Measurements from ENCODE around the gene MAMDC2. TPM values are rescaled to one million over a fixed set of nuclear protein-coding genes. Genes with fewer than 3 reads are reported as not detected.

Gene MAMDC2
- total RNA-seq, 1 experiment from 2014 or later: 0.26 TPM

- BruUV-seq (replicated peaks): no TSS peak
- no peaks in the 10 kb centered on the region for H3K9me3 Mint-ChIP-seq (ENCODE audit: low read depth, unreplicated experiment)
- CTCF ChIA-PET: no interaction called here
- no peak overlapping the region for H3K4me3 Mint-ChIP-seq (ENCODE audit: low read depth, unreplicated experiment)
- no peaks in the 10 kb centered on the region for H3K4me1 Mint-ChIP-seq (ENCODE audit: low read depth, unreplicated experiment)
- no peak for TF ChIP-seq CTCF (IDR thresholded peaks at IDR 0.05; ENCODE audit: unreplicated experiment)
- no peak for DNase-seq
- intact Hi-C loops (cut with micrococcal nuclease; ENCODE audit: unreplicated experiment): no loop called here
- no peak overlapping the region for H3K27ac Mint-ChIP-seq (ENCODE audit: unreplicated experiment)
- H3K27me3 Mint-ChIP-seq (ENCODE audit: unreplicated experiment): no peaks in the 10 kb centered on the region
- no peaks in the 10 kb centered on the region for H3K36me3 Mint-ChIP-seq (ENCODE audit: insufficient read depth, unreplicated experiment)
Observed at GRCh38 chr9:70147651-70148050, 104.0 kb downstream of the MAMDC2 start.

- no peaks in the 10 kb centered on the region for H3K4me1 Mint-ChIP-seq (ENCODE audit: low read depth, unreplicated experiment)
- TF ChIP-seq CTCF (IDR thresholded peaks at IDR 0.05; ENCODE audit: unreplicated experiment): no peak
- no peak overlapping the region for H3K27ac Mint-ChIP-seq (ENCODE audit: unreplicated experiment)
- H3K9me3 Mint-ChIP-seq (ENCODE audit: low read depth, unreplicated experiment): no peaks in the 10 kb centered on the region
- intact Hi-C loops (cut with micrococcal nuclease; ENCODE audit: unreplicated experiment): no loop called here
- CTCF ChIA-PET: no interaction called here
- DNase-seq: no peak
- no peaks in the 10 kb centered on the region for H3K27me3 Mint-ChIP-seq (ENCODE audit: unreplicated experiment)
- BruUV-seq (replicated peaks): no TSS peak
- no peaks in the 10 kb centered on the region for H3K36me3 Mint-ChIP-seq (ENCODE audit: insufficient read depth, unreplicated experiment)
- H3K4me3 Mint-ChIP-seq (ENCODE audit: low read depth, unreplicated experiment): no peak overlapping the region
Observed at GRCh38 chr9:70152350-70152749, 108.7 kb downstream of the MAMDC2 start.

GRCh38 chr9:70156729-70157128, 113.1 kb downstream of the MAMDC2 start:
- Mint-ChIP-seq H3K4me3 (ENCODE audit: low read depth, unreplicated experiment) (no peak overlapping the region), H3K4me1 (ENCODE audit: low read depth, unreplicated experiment) (no peaks in the 10 kb centered on the region), H3K27me3 (ENCODE audit: unreplicated experiment) (no peaks in the 10 kb centered on the region), H3K36me3 (ENCODE audit: insufficient read depth, unreplicated experiment) (no peaks in the 10 kb centered on the region), H3K27ac (ENCODE audit: unreplicated experiment) (no peak overlapping the region), H3K9me3 (ENCODE audit: low read depth, unreplicated experiment) (no peaks in the 10 kb centered on the region)
- no peak for DNase-seq
- TF ChIP-seq CTCF (IDR thresholded peaks at IDR 0.05; ENCODE audit: unreplicated experiment): no peak
- CTCF ChIA-PET: no interaction called here
- no TSS peak for BruUV-seq (replicated peaks)
- intact Hi-C loops (cut with micrococcal nuclease; ENCODE audit: unreplicated experiment): no loop called here

- H3K4me3 Mint-ChIP-seq (ENCODE audit: low read depth, unreplicated experiment): no peak overlapping the region
- H3K36me3 Mint-ChIP-seq (ENCODE audit: insufficient read depth, unreplicated experiment): no peaks in the 10 kb centered on the region
- H3K27ac Mint-ChIP-seq (ENCODE audit: unreplicated experiment): no peak overlapping the region
- no peaks in the 10 kb centered on the region for H3K9me3 Mint-ChIP-seq (ENCODE audit: low read depth, unreplicated experiment)
- no peak for DNase-seq
- CTCF ChIA-PET: no interaction called here
- H3K4me1 Mint-ChIP-seq (ENCODE audit: low read depth, unreplicated experiment): no peaks in the 10 kb centered on the region
- BruUV-seq (replicated peaks): no TSS peak
- no peaks in the 10 kb centered on the region for H3K27me3 Mint-ChIP-seq (ENCODE audit: unreplicated experiment)
- no peak for TF ChIP-seq CTCF (IDR thresholded peaks at IDR 0.05; ENCODE audit: unreplicated experiment)
- intact Hi-C loops (cut with micrococcal nuclease; ENCODE audit: unreplicated experiment): no loop called here
Observed at GRCh38 chr9:70159630-70160029, 116.0 kb downstream of the MAMDC2 start.

Measured in Calu3 (cell line).